Sigmoid colon (tissue), 7 donors: ENCODE data around the gene MAMDC2. TPM values are rescaled to one million over a fixed set of nuclear protein-coding genes. Genes with fewer than 3 reads are reported as not detected.

Experiments used
- DNase-seq: peaks from one replicate; pipeline ENCODE4 v3.0.0-alpha.2; 2019
- H3K27ac ChIP-seq, 4 donors: fragments of 200-600 bp; sonication (generic); one replicate each; pipeline ENCODE4 v1.5.1; 2016 to 2019; ENCODE audit warnings: mild to moderate bottlenecking in 1 of 4
- H3K27me3 ChIP-seq, 3 donors: fragments of 200-600 bp; sonication (generic); one replicate each; pipeline ENCODE4 v1.5.1; 2019; ENCODE audit warnings: mild to moderate bottlenecking in 1 of 3
- H3K36me3 ChIP-seq, 4 donors: fragments of 200-600 bp; sonication (generic); one replicate each; pipeline ENCODE4 v1.5.1; 2016 to 2019
- H3K4me1 ChIP-seq, 4 donors: fragments of 200-600 bp; sonication (generic); one replicate each; pipeline ENCODE4 v1.5.1; 2017 to 2019
- H3K4me3 ChIP-seq, 4 donors: fragments of 200-600 bp; sonication (generic); one replicate each; pipeline ENCODE4 v1.5.1; 2017 to 2019; ENCODE audit warnings: mild to moderate bottlenecking in 2 of 4, moderate library complexity in 1 of 4
- H3K9me3 ChIP-seq, 4 donors: fragments of 200-600 bp in 3 of 4; sonication (generic) in 3 of 4; one replicate each; pipeline versions ENCODE4 v1.5.1 to v1.6.1; 2013 to 2019
- EP300 ChIP-seq, 4 donors: sonication (generic); formaldehyde crosslinking; IDR thresholded peaks; one replicate each; pipeline ENCODE4 v1.6.1; 2017; ENCODE audit warnings: antibody characterized with exemption in 4 of 4
- POLR2A ChIP-seq, 2 donors: fragments of 450-650 bp; IDR thresholded peaks; one replicate each; pipeline ENCODE4 v1.6.1; 2016; ENCODE audit warnings: antibody characterized with exemption in 2 of 2, mild to moderate bottlenecking in 2 of 2, moderate library complexity in 2 of 2
- POLR2AphosphoS5 ChIP-seq, 4 donors: sonication (generic); formaldehyde crosslinking; IDR thresholded peaks; one replicate each; pipeline ENCODE4 v1.6.1; 2017; ENCODE audit warnings: antibody characterized with exemption in 4 of 4
- WGBS, 2 donors: extraction: QIAGEN DNeasy Blood & Tissue Kit; methylation state at CpG; one replicate each; pipeline ENCODE4 v1.1.7; 2013; 5-methylcytosine and 5-hydroxymethylcytosine counted together
- intact Hi-C: fragments of 100-400 bp; cut with DNase I; formaldehyde crosslinking; loops from one replicate; pipeline ENCODE4 v1.15.1; 2023
- polyA plus RNA-seq, 3 donors: library from polyadenylated mRNA; stranded (reverse); fragments of 200-250 nt; gene quantifications; one replicate each; pipeline ENCODE4 v1.2.3, GENCODE V29; 2013
- small RNA-seq, 3 donors: library from RNA; depleted of rRNA; stranded (forward); fragments of <200 nt; gene quantifications; one replicate each; pipeline ENCODE3, GENCODE V24; 2016
- total RNA-seq, 4 donors: library from RNA; depleted of rRNA; stranded (reverse); fragments of >200 nt; gene quantifications; one replicate each; pipeline ENCODE4 v1.1.0, GENCODE V29; 2016
- TF ChIP-seq, protein P1 (sequence below), 4 experiments: fragments of 450-650 bp in 3 of 4; fragments of 200-600 bp in 1 of 4; IDR thresholded peaks; one replicate each; pipeline ENCODE4 v1.5.1; 2016 to 2019; ENCODE audit warnings: antibody characterized with exemption in 4 of 4, mild to moderate bottlenecking in 3 of 4, moderate library complexity in 2 of 4
- donor health status: healthy with polysubstance abuse.
- donor health status: Bipolar disorder and iron deficiency.
- donor health status: healthy.

Gene MAMDC2
- total and polyA plus RNA-seq, 7 donors: 2.5 to 167 (median 89.9) TPM

DNA sequence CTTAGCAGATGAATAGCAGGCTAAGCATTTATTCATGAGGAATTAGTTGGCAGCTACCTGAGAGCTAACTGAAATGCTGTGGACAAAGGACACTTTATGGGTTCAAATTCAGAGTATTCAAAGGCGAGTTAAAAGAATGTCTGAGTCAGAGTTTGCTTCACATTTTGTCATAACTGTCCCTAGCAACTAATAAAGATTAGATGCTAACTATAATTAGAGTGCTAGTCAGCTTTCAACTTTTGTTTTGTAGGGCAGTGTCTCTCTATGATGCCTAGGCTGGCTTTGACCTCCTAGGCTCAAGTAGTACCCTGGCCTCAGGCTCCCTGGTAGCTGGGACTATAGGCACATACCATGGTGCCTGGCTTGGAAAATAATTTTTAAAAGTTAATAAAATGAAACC, 219.8 kb downstream of the MAMDC2 start:
- peak overlapping the region in 3 of 4 donors; percentile 12 to 63 (median 20) for H3K27ac ChIP-seq
- DNase-seq: no peak
- H3K4me1 ChIP-seq: peaks cover 0 to 44% (median 40%) of the 10 kb centered on the region in 4 donors
- no peaks in the 10 kb centered on the region for H3K27me3 ChIP-seq
- H3K36me3 ChIP-seq: peaks cover 0 to 30% (median 9%) of the 10 kb centered on the region in 4 donors
- no peak overlapping the region for H3K4me3 ChIP-seq
- 47 to 58% methylated on average over 1 of the region's 1 CpG for WGBS, 2 donors
- H3K9me3 ChIP-seq: no peaks in the 10 kb centered on the region
- TF ChIP-seq, protein P1, sequence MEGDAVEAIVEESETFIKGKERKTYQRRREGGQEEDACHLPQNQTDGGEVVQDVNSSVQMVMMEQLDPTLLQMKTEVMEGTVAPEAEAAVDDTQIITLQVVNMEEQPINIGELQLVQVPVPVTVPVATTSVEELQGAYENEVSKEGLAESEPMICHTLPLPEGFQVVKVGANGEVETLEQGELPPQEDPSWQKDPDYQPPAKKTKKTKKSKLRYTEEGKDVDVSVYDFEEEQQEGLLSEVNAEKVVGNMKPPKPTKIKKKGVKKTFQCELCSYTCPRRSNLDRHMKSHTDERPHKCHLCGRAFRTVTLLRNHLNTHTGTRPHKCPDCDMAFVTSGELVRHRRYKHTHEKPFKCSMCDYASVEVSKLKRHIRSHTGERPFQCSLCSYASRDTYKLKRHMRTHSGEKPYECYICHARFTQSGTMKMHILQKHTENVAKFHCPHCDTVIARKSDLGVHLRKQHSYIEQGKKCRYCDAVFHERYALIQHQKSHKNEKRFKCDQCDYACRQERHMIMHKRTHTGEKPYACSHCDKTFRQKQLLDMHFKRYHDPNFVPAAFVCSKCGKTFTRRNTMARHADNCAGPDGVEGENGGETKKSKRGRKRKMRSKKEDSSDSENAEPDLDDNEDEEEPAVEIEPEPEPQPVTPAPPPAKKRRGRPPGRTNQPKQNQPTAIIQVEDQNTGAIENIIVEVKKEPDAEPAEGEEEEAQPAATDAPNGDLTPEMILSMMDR (IDR thresholded peaks at IDR 0.05): no peak
- TF ChIP-seq POLR2AphosphoS5 (IDR thresholded peaks at IDR 0.05) (no peak), EP300 (IDR thresholded peaks at IDR 0.05) (no peak), POLR2A (IDR thresholded peaks at IDR 0.05) (no peak)
- intact Hi-C loops: no loop called here

Small RNAs within 50 kb of the gene (small RNA-seq; reads per million reads assigned to genes)
- 0.30 to 13.4 (median 0.32) reads per million in 3 donors for gene RNU2-5P

Other genes starting within 250 kb of the MAMDC2 start
- not detected for gene CFAP95, start 223.0 kb upstream of the MAMDC2 start, total RNA-seq
- under 1 TPM in 1 of 3 donors, not detected in 2; 0.22 TPM for gene CFAP95, start 223.0 kb upstream of the MAMDC2 start, polyA plus RNA-seq
- 10 to 100 TPM; 20.1 to 31.6 (median 23.4) TPM for gene SMC5, start 215.1 kb downstream of the MAMDC2 start, total RNA-seq
- 10 to 100 TPM; 11.4 to 14.3 (median 11.8) TPM for gene SMC5, start 215.1 kb downstream of the MAMDC2 start, polyA plus RNA-seq